ENCODE results near the gene TMEM217.

TMEM217 gene

GRCh38 chr6:37218511-37218910, 39.4 kb downstream of the TMEM217 start:
- H3K4me3 ChIP-seq (ENCODE audit: low read depth, low read length) = no peak overlapping the region
- no peak for TF ChIP-seq CTCF (IDR thresholded peaks at IDR 0.05; ENCODE audit: control insufficient read depth, extremely low read depth, insufficient read depth)
- no peak for DNase-seq (ENCODE audit: low read depth)

- no peak for DNase-seq (ENCODE audit: low read depth)
- TF ChIP-seq CTCF (IDR thresholded peaks at IDR 0.05; ENCODE audit: control insufficient read depth, extremely low read depth, insufficient read depth) = no peak
- no peak overlapping the region for H3K4me3 ChIP-seq (ENCODE audit: low read depth, low read length)
Observed at GRCh38 chr6:37218061-37218460, 39.9 kb downstream of the TMEM217 start.

GRCh38 chr6:37212268-37212667, 45.7 kb downstream of the TMEM217 start:
- no peak for DNase-seq (ENCODE audit: low read depth)
- no peak overlapping the region for H3K4me3 ChIP-seq (ENCODE audit: low read depth, low read length)
- no peak for TF ChIP-seq CTCF (IDR thresholded peaks at IDR 0.05; ENCODE audit: control insufficient read depth, extremely low read depth, insufficient read depth)

DNA sequence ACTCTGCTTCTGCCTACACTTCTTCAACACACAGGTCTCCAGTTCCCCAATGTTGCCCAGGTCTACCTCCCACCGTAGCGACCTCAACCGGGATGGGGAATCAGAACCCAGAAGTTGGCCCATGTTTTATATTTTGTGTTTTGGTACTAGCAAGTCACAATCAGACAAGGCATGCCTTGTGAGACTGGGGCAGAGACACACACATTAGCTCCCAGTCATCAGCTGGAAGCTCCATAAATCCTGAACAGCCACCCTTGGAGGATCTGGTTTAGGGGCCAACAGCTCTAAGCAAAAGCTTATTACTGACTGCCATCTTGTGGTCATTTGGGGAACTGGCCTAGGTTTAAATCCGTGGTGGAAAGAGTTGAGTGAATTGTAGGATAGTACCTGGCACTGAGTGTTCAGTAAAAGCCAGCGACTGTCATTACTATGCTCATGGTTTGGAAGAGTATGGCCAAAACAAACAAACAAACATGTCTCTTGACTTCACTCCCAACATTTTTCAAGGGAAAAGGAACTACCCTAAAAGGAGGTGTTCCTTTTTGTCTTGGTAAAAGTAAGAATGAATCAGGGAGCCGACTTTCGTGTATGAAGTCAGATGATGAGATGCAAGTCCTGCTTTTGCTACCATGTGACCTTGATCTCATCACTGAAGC, 47.5 kb downstream of the TMEM217 start:
- H3K4me3 ChIP-seq (ENCODE audit: low read depth, low read length) = no peak overlapping the region
- peak; percentile 69 for DNase-seq (ENCODE audit: low read depth)
- TF ChIP-seq CTCF (IDR thresholded peaks at IDR 0.05; ENCODE audit: control insufficient read depth, extremely low read depth, insufficient read depth) = peak; percentile 90

DNA sequence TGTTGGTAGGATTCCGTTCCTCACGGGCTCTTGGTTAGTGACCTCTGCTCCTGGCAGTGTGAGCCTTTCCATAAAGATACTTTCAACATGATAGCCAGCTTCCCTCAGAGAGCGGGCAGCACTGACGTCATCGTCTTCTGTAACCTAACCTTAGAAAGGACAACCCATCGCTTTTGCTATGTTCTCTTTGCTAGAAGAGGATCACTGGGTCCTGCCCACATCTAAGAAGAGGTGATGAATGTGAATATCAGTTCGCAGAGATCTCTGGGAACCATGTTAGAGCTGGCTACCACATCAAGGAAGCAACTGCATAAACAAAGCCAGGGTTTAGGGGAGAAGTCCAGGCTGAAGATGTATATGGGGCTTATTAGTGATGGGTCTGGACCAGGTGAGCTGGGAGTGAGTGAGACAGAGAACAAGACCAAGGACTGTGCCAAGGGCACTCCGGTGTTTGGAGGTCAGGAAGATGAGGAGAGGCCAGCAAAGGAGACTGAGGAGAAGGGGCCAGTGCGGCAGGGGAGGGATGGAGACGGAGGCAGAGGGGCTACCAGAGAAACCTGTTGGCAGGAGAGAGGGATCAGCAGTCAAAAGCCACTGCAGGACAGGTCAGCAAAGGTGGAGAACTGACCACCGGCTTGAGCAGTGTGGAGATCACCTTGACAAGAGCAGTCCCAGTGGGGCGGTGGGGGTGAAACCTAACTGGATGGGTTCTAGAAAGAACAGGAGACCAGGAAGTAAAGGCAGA, 48.3 kb downstream of the TMEM217 start:
- no peak overlapping the region for H3K4me3 ChIP-seq (ENCODE audit: low read depth, low read length)
- DNase-seq (ENCODE audit: low read depth) = no peak
- TF ChIP-seq CTCF (IDR thresholded peaks at IDR 0.05; ENCODE audit: control insufficient read depth, extremely low read depth, insufficient read depth) = no peak

GRCh38 chr6:37208793-37209192, 49.2 kb downstream of the TMEM217 start:
- DNase-seq (ENCODE audit: low read depth) = no peak
- no peak overlapping the region for H3K4me3 ChIP-seq (ENCODE audit: low read depth, low read length)
- no peak for TF ChIP-seq CTCF (IDR thresholded peaks at IDR 0.05; ENCODE audit: control insufficient read depth, extremely low read depth, insufficient read depth)

Data from LNCaP clone FGC (cell line).